Stomach (tissue), 9 donors: ENCODE measurements around the gene CDC7. TPM values are rescaled to one million over a fixed set of nuclear protein-coding genes. Genes with fewer than 3 reads are reported as not detected.

Experiments
- DNase-seq, 2 donors: peaks; one replicate each; pipeline versions ENCODE4 v3.0.0 to v3.0.0-alpha.2; 2013 to 2019
- H3K27ac ChIP-seq, 5 donors: fragments of 200-600 bp in 4 of 5; sonication (generic) in 4 of 5; one replicate each; pipeline ENCODE4 v1.5.1; 2013 to 2019; ENCODE audit warnings: mild to moderate bottlenecking in 1 of 5, moderate library complexity in 1 of 5
- H3K27me3 ChIP-seq, 3 donors: fragments of 200-600 bp; sonication (generic); one replicate each; pipeline ENCODE4 v1.5.1; 2017 to 2019; ENCODE audit warnings: mixed run types in 1 of 3
- H3K36me3 ChIP-seq, 4 donors: fragments of 200-600 bp; sonication (generic); 1 replicate in 3 of 4; 2 replicates in 1 of 4; pipeline ENCODE4 v1.5.1; 2016 to 2019
- H3K4me1 ChIP-seq, 4 donors: fragments of 200-600 bp; sonication (generic); one replicate each; pipeline ENCODE4 v1.5.1; 2016 to 2019
- H3K4me3 ChIP-seq, 4 donors: fragments of 200-600 bp; sonication (generic) in 3 of 4; one replicate each; pipeline ENCODE4 v1.5.1; 2016 to 2019; ENCODE audit warnings: mild to moderate bottlenecking in 1 of 4
- H3K9me3 ChIP-seq, 4 donors: fragments of 200-600 bp; sonication (generic); one replicate each; pipeline ENCODE4 v1.5.1; 2016 to 2019
- EP300 ChIP-seq: sonication (generic); formaldehyde crosslinking; IDR thresholded peaks from one replicate; pipeline ENCODE4 v1.6.1; 2017; ENCODE audit warnings: antibody characterized with exemption
- POLR2A ChIP-seq, 4 donors: fragments of 450-650 bp; IDR thresholded peaks; one replicate each; pipeline ENCODE4 v1.6.1; 2016; ENCODE audit warnings: antibody characterized with exemption in 4 of 4, control low read depth in 2 of 4, mild to moderate bottlenecking in 1 of 4, moderate library complexity in 1 of 4
- POLR2AphosphoS5 ChIP-seq, 3 donors: sonication (generic); formaldehyde crosslinking; IDR thresholded peaks; one replicate each; pipeline ENCODE4 v1.6.1; 2016; ENCODE audit warnings: antibody characterized with exemption in 3 of 3
- WGBS, 5 donors: extraction: QIAGEN DNeasy Blood & Tissue Kit in 3 of 5; methylation state at CpG; one replicate each; pipeline versions ENCODE4 v1.1.5 to v1.1.7; 2013 to 2018; 5-methylcytosine and 5-hydroxymethylcytosine counted together
- intact Hi-C: fragments of 100-400 bp; cut with DNase I; formaldehyde crosslinking; loops from one replicate; pipeline ENCODE4 v1.15.1; 2023; ENCODE audit warnings: low total_unique reads
- polyA plus RNA-seq, 3 donors: library from polyadenylated mRNA; stranded (reverse); fragments of 200-250 nt; gene quantifications; one replicate each; pipeline ENCODE4 v1.2.3, GENCODE V29; 2013
- total RNA-seq, 5 donors: library from RNA; depleted of rRNA; stranded (reverse); fragments of >200 nt; gene quantifications; one replicate each; pipeline versions ENCODE4 v1.1.0 to v1.2.3, GENCODE V29; 2014 to 2016
- TF ChIP-seq, protein P1 (sequence below), 7 experiments: fragments of 450-650 bp in 4 of 7; fragments of 200-600 bp in 3 of 7; sonication (generic) in 3 of 7; IDR thresholded peaks; one replicate each; pipeline ENCODE4 v1.5.1; 2016 to 2019; ENCODE audit warnings: antibody characterized with exemption in 7 of 7, control low read depth in 2 of 7, mild to moderate bottlenecking in 1 of 7
- donor health status: healthy with polysubstance abuse.
- donor health status: Bipolar disorder and iron deficiency.
- donor health status: healthy.

CDC7 gene
- total and polyA plus RNA-seq, 8 donors, result 1.3 to 6.6 (median 2.1) TPM; not detected in 1

DNA sequence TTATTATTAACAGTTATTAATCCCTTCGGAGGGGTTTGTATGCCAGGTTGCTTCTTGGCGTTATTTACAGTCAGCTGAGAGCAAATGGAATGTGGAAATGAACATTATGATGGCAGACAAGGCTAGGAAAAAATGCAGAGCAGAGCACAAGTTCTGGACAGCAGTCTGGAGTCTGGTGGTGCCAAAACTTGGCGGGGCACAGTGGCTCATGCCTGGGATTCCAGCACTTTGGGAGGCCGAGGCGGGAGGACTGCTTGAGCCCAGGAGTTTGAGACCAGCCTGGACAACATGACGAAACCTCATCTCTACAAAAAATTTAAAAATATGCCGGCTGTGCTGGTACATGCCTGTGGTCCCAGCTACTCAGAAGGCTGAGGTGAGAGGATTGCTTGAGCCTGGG lies 67.6 kb downstream of the CDC7 start:
- TF ChIP-seq EP300 (no peak), POLR2A (IDR thresholded peaks at IDR 0.05) (no peak), POLR2AphosphoS5 (IDR thresholded peaks at IDR 0.05) (no peak)
- TF ChIP-seq, protein P1, sequence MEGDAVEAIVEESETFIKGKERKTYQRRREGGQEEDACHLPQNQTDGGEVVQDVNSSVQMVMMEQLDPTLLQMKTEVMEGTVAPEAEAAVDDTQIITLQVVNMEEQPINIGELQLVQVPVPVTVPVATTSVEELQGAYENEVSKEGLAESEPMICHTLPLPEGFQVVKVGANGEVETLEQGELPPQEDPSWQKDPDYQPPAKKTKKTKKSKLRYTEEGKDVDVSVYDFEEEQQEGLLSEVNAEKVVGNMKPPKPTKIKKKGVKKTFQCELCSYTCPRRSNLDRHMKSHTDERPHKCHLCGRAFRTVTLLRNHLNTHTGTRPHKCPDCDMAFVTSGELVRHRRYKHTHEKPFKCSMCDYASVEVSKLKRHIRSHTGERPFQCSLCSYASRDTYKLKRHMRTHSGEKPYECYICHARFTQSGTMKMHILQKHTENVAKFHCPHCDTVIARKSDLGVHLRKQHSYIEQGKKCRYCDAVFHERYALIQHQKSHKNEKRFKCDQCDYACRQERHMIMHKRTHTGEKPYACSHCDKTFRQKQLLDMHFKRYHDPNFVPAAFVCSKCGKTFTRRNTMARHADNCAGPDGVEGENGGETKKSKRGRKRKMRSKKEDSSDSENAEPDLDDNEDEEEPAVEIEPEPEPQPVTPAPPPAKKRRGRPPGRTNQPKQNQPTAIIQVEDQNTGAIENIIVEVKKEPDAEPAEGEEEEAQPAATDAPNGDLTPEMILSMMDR (IDR thresholded peaks at IDR 0.05), result no peak
- Histone ChIP-seq H3K4me1 (peaks cover 5 to 28% (median 7%) of the 10 kb centered on the region in 4 donors), H3K36me3 (no peaks in the 10 kb centered on the region), H3K9me3 (no peaks in the 10 kb centered on the region), H3K27me3 (no peaks in the 10 kb centered on the region), H3K4me3 (no peak overlapping the region), H3K27ac (no peak overlapping the region)
- intact Hi-C loops, result no loop called here
- WGBS, 5 donors, result 83 to 98% (median 93%) methylated on average over 7 of the region's 7 CpGs
- DNase-seq, result no peak

DNA sequence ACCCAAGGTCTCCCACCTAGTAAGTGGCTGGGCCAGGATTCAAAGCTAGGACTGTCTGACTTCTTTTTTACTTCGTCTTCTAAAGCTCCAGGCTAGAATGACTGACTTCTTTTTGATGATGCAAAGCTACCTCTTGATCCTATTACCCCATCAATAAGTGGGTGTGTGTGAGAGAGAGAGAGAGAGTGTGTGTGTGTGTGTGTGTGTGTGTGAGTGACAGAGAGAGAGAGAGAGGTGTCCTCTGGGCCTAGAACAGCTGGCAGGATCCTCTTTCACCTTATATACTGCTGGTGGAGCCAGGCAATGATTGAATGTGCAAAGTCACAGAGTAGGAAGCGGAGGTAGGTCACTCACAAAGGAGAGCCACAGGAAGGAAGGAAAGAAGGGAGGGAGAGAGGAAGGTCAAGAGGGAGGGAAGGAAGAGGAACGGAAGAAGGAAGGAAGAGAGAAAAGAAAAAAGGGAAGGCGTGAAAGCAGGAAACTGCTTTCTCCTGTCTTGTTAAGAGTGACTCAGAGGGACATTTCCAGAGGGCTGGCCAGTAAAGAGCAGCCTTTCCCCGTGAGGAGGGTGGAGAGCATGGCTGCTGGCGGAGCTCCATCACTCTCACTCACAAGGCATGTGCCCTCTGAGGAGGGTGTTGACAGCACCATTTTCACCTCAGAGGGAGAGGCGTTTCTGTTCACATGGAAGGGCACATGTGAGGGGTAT lies 68.9 kb downstream of the CDC7 start:
- no peaks in the 10 kb centered on the region for H3K36me3 ChIP-seq
- H3K9me3 ChIP-seq, result no peaks in the 10 kb centered on the region
- intact Hi-C loops, result no loop called here
- H3K27ac ChIP-seq, result peak overlapping the region in 4 of 5 donors; percentile 35 to 74 (median 66)
- peaks cover 5 to 28% (median 7%) of the 10 kb centered on the region in 4 donors for H3K4me1 ChIP-seq
- TF ChIP-seq, protein P1 (IDR thresholded peaks at IDR 0.05), result no peak
- peak; percentile 20 to 82 (median 49) for TF ChIP-seq POLR2AphosphoS5 (IDR thresholded peaks at IDR 0.05)
- no peak overlapping the region for H3K4me3 ChIP-seq
- DNase-seq, result peak; percentile 40 to 54
- 49 to 54% (median 51%) methylated on average over 7 of the region's 7 CpGs for WGBS, 5 donors
- no peaks in the 10 kb centered on the region for H3K27me3 ChIP-seq

DNA sequence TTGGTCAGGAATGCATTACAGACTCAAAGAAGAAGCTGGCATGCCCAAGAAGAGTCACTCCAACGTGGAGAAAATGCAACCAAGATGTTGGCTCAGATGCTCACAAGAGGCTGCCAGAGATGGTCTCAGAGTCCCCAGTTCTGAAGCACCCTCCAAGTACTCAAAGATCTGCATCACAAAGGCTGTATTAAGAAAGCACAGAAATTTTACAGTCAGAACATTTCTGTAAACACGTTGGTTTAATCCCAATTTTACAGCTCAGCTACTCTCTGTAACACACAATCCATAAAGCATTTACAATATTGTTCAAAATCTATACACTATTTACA lies 69.4 kb downstream of the CDC7 start:
- Histone ChIP-seq H3K27me3 (no peaks in the 10 kb centered on the region), H3K36me3 (no peaks in the 10 kb centered on the region), H3K9me3 (no peaks in the 10 kb centered on the region), H3K4me1 (peaks cover 5 to 29% (median 8%) of the 10 kb centered on the region in 4 donors), H3K4me3 (no peak overlapping the region), H3K27ac (peak overlapping the region in 4 of 5 donors; percentile 41 to 74 (median 66))
- TF ChIP-seq EP300 (no peak), POLR2AphosphoS5 (IDR thresholded peaks at IDR 0.05) (no peak), POLR2A (IDR thresholded peaks at IDR 0.05) (no peak)
- TF ChIP-seq, protein P1 (IDR thresholded peaks at IDR 0.05), result no peak
- 42 to 70% (median 58%) methylated on average over 2 of the region's 2 CpGs for WGBS, 5 donors
- DNase-seq, result no peak
- intact Hi-C loops, result no loop called here

DNA sequence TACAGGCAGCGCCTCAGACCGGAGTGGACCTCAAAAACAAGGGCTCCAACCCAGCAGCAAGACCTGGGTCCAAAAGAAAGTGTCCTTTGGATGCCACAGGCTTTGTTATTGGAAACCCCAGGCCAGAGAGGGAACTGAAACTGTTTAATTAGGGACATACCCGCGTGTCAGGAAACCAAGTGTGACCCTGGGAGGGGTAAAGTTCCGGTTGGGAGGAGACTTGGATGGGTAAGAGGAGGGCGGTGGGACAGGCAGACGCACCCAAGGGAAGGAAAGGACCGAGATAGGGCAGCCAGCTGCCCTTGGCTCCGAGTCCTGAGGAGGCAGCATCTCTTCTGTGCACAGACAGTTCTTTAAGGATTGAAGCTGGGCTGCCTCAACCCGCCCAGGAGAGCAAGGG lies 71.4 kb downstream of the CDC7 start:
- peak overlapping the region in 3 of 5 donors; percentile 27 to 74 (median 52) for H3K27ac ChIP-seq
- H3K4me3 ChIP-seq, result no peak overlapping the region
- DNase-seq, result no peak
- H3K36me3 ChIP-seq, result no peaks in the 10 kb centered on the region
- no peaks in the 10 kb centered on the region for H3K9me3 ChIP-seq
- no peaks in the 10 kb centered on the region for H3K27me3 ChIP-seq
- intact Hi-C loops, result no loop called here
- 61 to 78% (median 73%) methylated on average over 10 of the region's 10 CpGs for WGBS, 5 donors
- TF ChIP-seq EP300 (no peak), POLR2AphosphoS5 (IDR thresholded peaks at IDR 0.05) (no peak), POLR2A (IDR thresholded peaks at IDR 0.05) (no peak)
- TF ChIP-seq, protein P1 (IDR thresholded peaks at IDR 0.05), result no peak
- H3K4me1 ChIP-seq, result peaks cover 5 to 42% (median 13%) of the 10 kb centered on the region in 4 donors

Other genes starting within 250 kb of the CDC7 start
- gene HFM1, start 96.0 kb upstream of the CDC7 start, total RNA-seq, result 10 to 100 TPM in 1 of 5 donors, under 1 TPM in 2, not detected in 2; 0.43 to 16.5 (median 0.45) TPM
- gene HFM1, start 96.0 kb upstream of the CDC7 start, polyA plus RNA-seq, result under 1 TPM in 1 of 3 donors, not detected in 2; 0.40 TPM